NCI-H1436 treated with DMSO at 0.1 percent for 48 hours (cell line): ENCODE data around the gene RHOXF2.

ENCODE experiments used
- DNase-seq: peaks from one replicate; lab custom pipeline; 2025; lab: John Stamatoyannopoulos, UW

Gene RHOXF2

GRCh38 chrX:120200851-120201250 is 42.4 kb downstream of the RHOXF2 start:
- DNase-seq: no peak

GRCh38 chrX:120205816-120206753 is 47.7 kb downstream of the RHOXF2 start:
- DNase-seq: no peak

GRCh38 chrX:120207009-120207605 is 48.7 kb downstream of the RHOXF2 start:
- no peak for DNase-seq

- no peak for DNase-seq
These were observed 55.2 kb downstream of the RHOXF2 start for GRCh38 chrX:120213438-120214265.
